GM12878 (cell line): Measurements from ENCODE around the gene GAB1.

Experiments used
- BCL11A ChIP-seq: IDR thresholded peaks from 2 replicates; pipeline ENCODE4 v1.6.1; 2011; ENCODE audit warnings: low read depth, low read length
- BHLHE40 ChIP-seq, 2 experiments: fragments of 450-650 bp in 1 of 2; IDR thresholded peaks; 2 replicates each; pipeline ENCODE4 v1.6.1; 2011 to 2017; ENCODE audit warnings: low read depth in 2 of 2, borderline replicate concordance in 1 of 2, improper control_type of control experiment in 1 of 2, low read length in 1 of 2, mild to moderate bottlenecking in 1 of 2
- BRCA1 ChIP-seq: IDR thresholded peaks from 2 replicates; pipeline ENCODE4 v1.6.1; 2011; ENCODE audit warnings: low read depth, low read length, improper control_type of control experiment
- CHD2 ChIP-seq: IDR thresholded peaks from 2 replicates; pipeline ENCODE4 v1.6.1; 2011; ENCODE audit warnings: low read depth, low read length, improper control_type of control experiment, borderline replicate concordance
- KDM1A ChIP-seq: fragments of 200-600 bp; sonication (generic); IDR thresholded peaks from 2 replicates; pipeline ENCODE4 v1.6.1; 2016; ENCODE audit warnings: borderline replicate concordance
- NRF1 ChIP-seq: conservative IDR thresholded peaks from 2 replicates; pipeline ENCODE4 v1.6.1; 2011; ENCODE audit warnings: mild to moderate bottlenecking, low read depth, low read length, improper control_type of control experiment
- POLR2A ChIP-seq: IDR thresholded peaks from 2 replicates; pipeline ENCODE4 v1.6.1; 2011; ENCODE audit warnings: low read depth, mild to moderate bottlenecking, low read length
- POLR2AphosphoS2 ChIP-seq: IDR thresholded peaks from 2 replicates; pipeline ENCODE4 v1.6.1; 2011; ENCODE audit warnings: low read depth, mild to moderate bottlenecking, low read length, improper control_type of control experiment, moderate library complexity
- RAD21 ChIP-seq: IDR thresholded peaks from 2 replicates; pipeline ENCODE4 v1.6.1; 2011; ENCODE audit warnings: mild to moderate bottlenecking, low read depth, low read length, moderate library complexity; ENCODE audit not compliant: insufficient read depth
- RELA ChIP-seq: fragments of 450-650 bp; IDR thresholded peaks from 2 replicates; pipeline ENCODE4 v1.8.0; 2014; ENCODE audit warnings: borderline replicate concordance; ENCODE audit not compliant: partially characterized antibody
- SMAD1 ChIP-seq: fragments of 450-650 bp; IDR thresholded peaks from 2 replicates; pipeline ENCODE4 v1.6.1; 2018; ENCODE audit warnings: mild to moderate bottlenecking, low read depth; ENCODE audit not compliant: partially characterized antibody
- USF2 ChIP-seq: IDR thresholded peaks from 2 replicates; pipeline ENCODE4 v1.6.1; 2011; ENCODE audit warnings: low read depth, low read length, improper control_type of control experiment, borderline replicate concordance
- TF ChIP-seq, protein P1 (sequence below), 3 experiments: IDR thresholded peaks in 2 of 3; conservative IDR thresholded peaks in 1 of 3; 2 replicates each; pipeline ENCODE4 v1.5.1; 2011; ENCODE audit warnings: low read depth in 3 of 3, low read length in 3 of 3, mild to moderate bottlenecking in 3 of 3, control low read depth in 2 of 3, moderate library complexity in 2 of 3, inconsistent platforms in 1 of 3, mixed read lengths in 1 of 3; ENCODE audit not compliant: control insufficient read depth in 2 of 3, insufficient read depth in 1 of 3; ENCODE audit errors: extremely low read depth in 1 of 3
- TF ChIP-seq, protein P2 (sequence below): IDR thresholded peaks from 2 replicates; pipeline ENCODE4 v1.6.1; 2011; ENCODE audit warnings: low read depth, mild to moderate bottlenecking, low read length, moderate library complexity, borderline replicate concordance; ENCODE audit errors: extremely low read depth

DNA sequence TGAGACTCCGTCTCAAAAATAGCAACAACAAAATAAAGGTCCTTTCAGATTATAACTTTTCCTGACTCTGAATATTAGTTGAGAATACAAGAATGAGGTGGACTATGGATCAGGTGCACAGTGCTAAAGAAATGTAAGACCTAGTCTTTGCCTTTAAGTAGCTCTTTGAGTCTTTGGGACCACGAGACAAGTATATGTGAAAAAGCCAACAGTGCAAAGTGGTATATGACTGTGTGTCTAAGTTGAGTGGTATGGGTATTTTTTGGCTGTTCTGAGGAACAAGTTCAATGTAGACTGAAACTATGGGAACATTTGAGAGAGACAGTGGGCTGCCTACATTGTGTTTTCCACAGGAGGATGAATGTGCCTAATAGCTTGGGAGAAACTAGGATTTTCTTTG, 2.8 kb downstream of the GAB1 start:
- TF ChIP-seq BCL11A (no peak), RELA (no peak), KDM1A (no peak), BHLHE40 (IDR thresholded peaks at IDR 0.05; ENCODE audit: borderline replicate concordance in 1 of 2, low read depth in 2 of 2, low read length in 1 of 2) (no peak), RAD21 (no peak), BRCA1 (no peak), CHD2 (no peak), POLR2A (no peak), NRF1 (no peak), USF2 (no peak), POLR2AphosphoS2 (no peak), SMAD1 (no peak)
- TF ChIP-seq, protein P1, sequence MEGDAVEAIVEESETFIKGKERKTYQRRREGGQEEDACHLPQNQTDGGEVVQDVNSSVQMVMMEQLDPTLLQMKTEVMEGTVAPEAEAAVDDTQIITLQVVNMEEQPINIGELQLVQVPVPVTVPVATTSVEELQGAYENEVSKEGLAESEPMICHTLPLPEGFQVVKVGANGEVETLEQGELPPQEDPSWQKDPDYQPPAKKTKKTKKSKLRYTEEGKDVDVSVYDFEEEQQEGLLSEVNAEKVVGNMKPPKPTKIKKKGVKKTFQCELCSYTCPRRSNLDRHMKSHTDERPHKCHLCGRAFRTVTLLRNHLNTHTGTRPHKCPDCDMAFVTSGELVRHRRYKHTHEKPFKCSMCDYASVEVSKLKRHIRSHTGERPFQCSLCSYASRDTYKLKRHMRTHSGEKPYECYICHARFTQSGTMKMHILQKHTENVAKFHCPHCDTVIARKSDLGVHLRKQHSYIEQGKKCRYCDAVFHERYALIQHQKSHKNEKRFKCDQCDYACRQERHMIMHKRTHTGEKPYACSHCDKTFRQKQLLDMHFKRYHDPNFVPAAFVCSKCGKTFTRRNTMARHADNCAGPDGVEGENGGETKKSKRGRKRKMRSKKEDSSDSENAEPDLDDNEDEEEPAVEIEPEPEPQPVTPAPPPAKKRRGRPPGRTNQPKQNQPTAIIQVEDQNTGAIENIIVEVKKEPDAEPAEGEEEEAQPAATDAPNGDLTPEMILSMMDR (IDR thresholded peaks at IDR 0.05 in 2 of 3, conservative IDR thresholded peaks at IDR 0.05 in 1 of 3; ENCODE audit: control insufficient read depth in 2 of 3, extremely low read depth in 1 of 3, insufficient read depth in 1 of 3, low read depth in 3 of 3, low read length in 3 of 3), result no peak
- TF ChIP-seq, protein P2, sequence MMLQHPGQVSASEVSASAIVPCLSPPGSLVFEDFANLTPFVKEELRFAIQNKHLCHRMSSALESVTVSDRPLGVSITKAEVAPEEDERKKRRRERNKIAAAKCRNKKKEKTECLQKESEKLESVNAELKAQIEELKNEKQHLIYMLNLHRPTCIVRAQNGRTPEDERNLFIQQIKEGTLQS, result no peak
